Subcutaneous adipose tissue (tissue), 4 donors: ENCODE measurements around the gene HOXD9. TPM values are rescaled to one million over a fixed set of nuclear protein-coding genes. Genes with fewer than 3 reads are reported as not detected.

ENCODE experiments used
- total RNA-seq, 4 donors: library from RNA; depleted of rRNA; stranded (reverse); fragments of >200 nt; gene quantifications; one replicate each; pipeline ENCODE4 v1.1.0, GENCODE V29; 2016
- TF ChIP-seq, protein P1 (sequence below): fragments of 450-650 bp; IDR thresholded peaks from one replicate; pipeline ENCODE4 v1.5.1; 2016; ENCODE audit warnings: low read depth, mild to moderate bottlenecking, control low read depth, antibody characterized with exemption, moderate library complexity

HOXD9 gene
- total RNA-seq, 4 donors from 2014 or later, result 1.9 to 6.4 (median 3.7) TPM

DNA sequence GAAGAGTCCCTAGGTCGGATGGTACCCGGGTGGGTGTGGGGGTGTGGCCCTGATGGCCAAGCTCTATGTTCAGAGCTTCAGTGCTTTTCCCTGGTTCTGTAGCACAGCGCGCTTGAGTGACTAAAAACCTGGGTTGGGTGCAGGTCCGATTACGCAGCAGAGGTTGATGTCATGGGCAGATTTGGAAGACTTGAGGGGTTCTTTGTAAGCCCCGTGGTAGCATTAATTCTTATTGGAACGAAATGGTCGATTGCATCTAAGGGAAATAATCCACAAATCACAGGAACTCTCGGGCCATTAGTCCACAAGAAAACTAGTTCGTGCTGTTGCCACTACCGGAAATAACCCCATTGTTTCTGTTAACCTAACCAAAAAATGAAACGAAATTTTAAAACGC, 16.0 kb downstream of the HOXD9 start:
- TF ChIP-seq, protein P1, sequence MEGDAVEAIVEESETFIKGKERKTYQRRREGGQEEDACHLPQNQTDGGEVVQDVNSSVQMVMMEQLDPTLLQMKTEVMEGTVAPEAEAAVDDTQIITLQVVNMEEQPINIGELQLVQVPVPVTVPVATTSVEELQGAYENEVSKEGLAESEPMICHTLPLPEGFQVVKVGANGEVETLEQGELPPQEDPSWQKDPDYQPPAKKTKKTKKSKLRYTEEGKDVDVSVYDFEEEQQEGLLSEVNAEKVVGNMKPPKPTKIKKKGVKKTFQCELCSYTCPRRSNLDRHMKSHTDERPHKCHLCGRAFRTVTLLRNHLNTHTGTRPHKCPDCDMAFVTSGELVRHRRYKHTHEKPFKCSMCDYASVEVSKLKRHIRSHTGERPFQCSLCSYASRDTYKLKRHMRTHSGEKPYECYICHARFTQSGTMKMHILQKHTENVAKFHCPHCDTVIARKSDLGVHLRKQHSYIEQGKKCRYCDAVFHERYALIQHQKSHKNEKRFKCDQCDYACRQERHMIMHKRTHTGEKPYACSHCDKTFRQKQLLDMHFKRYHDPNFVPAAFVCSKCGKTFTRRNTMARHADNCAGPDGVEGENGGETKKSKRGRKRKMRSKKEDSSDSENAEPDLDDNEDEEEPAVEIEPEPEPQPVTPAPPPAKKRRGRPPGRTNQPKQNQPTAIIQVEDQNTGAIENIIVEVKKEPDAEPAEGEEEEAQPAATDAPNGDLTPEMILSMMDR, result no peak

- TF ChIP-seq, protein P1, result no peak
Measured at GRCh38 chr2:176138923-176139660, 16.6 kb downstream of the HOXD9 start.

DNA sequence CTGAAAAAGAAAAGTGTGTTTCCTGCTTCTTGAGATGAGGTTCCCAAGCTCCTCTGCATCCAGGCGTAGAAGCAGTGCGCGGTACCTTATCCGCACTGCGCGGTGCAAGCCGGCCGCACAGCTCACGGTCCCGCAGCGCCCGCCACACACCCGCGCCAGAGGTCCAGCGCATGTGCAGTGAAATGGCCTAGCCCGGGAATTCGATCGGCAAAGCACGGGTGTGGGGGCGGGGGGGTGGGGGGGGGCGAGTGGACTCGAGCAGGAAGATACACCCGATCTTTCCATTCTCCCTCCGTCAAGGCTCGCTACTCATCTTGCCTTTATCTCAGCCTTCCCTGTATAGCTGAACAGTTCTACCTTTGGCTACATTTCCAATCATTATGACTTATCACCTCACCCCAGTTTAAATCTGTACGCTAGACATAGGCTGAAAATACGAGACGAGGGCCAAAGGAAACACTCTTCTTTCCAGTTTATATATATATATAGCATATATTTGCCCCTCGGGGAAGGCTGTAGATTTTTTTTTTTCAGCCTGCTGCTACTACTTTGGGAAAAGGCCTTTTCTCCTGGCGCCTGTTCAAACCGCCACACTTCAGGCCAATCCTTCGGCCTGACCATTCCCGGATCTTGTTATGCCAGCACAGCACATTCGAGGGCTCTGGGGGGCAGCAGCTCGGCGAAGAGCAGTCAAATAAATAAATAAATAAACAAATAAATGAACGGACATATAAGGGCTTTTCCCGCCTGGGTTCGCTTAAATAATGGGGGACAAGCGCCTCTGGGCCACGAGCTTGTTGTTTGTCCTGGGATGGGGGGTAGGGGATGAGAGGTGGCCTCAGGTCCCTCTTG, 17.4 kb downstream of the HOXD9 start:
- TF ChIP-seq, protein P1, result no peak

DNA sequence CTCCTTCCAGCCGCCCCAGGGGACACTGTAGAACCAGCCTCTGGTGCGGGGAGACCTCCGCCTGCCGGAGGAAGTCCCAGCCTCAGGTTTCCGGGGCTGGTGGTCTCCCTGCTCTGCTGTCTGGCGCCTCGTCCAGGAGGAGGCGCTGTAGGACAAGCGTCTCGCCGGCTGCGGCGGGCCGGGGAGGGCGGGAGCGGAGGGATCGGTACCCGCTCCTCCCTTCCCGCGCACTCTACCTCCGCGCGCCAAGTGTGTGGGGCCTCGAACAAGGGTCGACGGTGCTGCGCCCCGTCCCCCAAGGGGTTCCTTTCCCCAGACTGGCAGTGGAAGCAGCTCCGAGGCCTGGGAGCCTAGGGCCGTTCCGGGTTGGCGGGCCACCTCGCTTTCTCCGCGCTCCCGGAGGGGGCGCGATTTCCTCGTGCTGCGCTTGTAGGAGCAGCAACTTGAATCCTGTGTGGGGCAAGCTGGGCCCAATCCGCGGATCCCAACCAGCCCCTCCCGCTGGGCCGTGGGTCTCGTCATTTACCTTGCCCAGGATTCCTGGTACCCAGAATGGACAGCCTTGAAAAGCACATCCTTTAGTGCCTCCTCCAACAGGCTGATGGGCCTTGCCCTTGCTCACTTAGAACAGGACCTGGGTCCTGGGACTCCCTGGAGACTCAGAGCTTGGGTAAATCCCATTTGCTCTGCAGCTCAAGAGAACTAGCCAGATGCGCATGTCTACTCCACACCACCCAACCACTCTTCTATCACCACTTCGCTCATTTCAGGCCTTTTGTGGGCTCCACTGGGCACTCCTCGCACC, 18.2 kb downstream of the HOXD9 start:
- TF ChIP-seq, protein P1, result no peak

DNA sequence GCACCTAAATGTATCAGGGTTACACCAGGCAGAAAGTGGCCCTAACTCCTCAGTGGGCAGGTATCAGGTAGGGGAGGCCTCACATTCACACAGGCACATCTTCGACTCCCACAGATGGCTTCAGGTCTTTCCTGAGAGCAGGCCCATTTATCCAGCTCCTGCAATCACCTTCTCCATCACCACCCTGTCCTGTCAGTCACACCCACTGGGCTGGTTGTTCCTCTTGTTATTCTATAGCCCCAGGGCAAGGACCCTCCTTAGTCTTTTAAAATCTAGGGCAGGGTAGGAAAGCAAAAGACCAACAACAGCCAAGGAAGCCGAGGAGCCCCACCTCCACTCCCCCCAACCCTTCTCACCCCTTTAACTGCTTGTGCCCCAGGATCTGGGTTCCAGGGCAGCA, 19.8 kb downstream of the HOXD9 start:
- TF ChIP-seq, protein P1, result no peak

GRCh38 chr2:176145085-176145969, 22.8 kb downstream of the HOXD9 start:
- TF ChIP-seq, protein P1, result no peak
